ENCODE data around the gene BEST4. TPM values are rescaled to one million over a fixed set of nuclear protein-coding genes. Genes with fewer than 3 reads are reported as not detected.

BEST4 gene
- total and polyA plus RNA-seq, 2 of the 13 experiments (the other 11 are each of a cell fraction or from before 2014, with no cell fraction given) = 0.77 to 1.4 TPM

DNA sequence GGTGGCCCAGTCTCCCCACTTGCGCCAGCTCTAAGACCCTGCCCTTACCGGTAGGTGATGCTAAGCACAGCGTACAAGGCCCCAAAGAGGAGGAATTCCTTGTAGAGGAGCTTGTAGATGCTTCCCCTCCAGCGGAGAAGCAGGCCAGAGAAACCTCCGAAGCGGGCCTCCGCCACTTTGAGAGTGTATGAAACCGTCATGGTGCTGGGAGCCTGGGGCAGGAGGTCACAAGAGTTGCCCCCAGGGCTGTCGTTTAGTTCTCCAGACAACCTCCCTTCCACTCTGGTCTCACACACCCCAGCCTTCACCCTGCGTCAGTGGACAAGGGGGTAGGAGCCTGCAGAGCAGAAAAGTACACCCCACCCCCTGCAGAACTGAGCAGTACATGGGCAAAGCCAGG lies 464 bp downstream of the BEST4 start:
- no CpG with 5 or more reads among the region's 10 CpGs for WGBS (ENCODE audit: low lambda C conversion rate)
- in situ Hi-C loops (cut with HindIII; ENCODE audit: extremely low pct_ligation_motif_present, low pct_unique_long_range_greater_than_20kb) (no loop called here), intact Hi-C loops (cut with micrococcal nuclease; ENCODE audit: unreplicated experiment) (no loop called here)
- no peak for DNase-seq (ENCODE audit: low spot score)
- TF ChIP-seq YY1 (IDR thresholded peaks at IDR 0.05; ENCODE audit: insufficient read depth, insufficient replicate concordance, low read depth, low read length) (peak; percentile 7), NR2F6 (IDR thresholded peaks at IDR 0.05) (peak; percentile 2; the same call in 1 of the 2 replicates), NR2F6 (CRISPR knock-in tag; IDR thresholded peaks at IDR 0.05) (no peak), CHCHD3 (CRISPR knock-in tag; IDR thresholded peaks at IDR 0.05) (no peak), THYN1 (CRISPR knock-in tag; IDR thresholded peaks at IDR 0.05; ENCODE audit: borderline replicate concordance, low read depth) (no peak)
- TF ChIP-seq, protein P1, sequence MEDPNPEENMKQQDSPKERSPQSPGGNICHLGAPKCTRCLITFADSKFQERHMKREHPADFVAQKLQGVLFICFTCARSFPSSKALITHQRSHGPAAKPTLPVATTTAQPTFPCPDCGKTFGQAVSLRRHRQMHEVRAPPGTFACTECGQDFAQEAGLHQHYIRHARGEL (CRISPR knock-in tag; IDR thresholded peaks at IDR 0.05) = no peak
- Histone ChIP-seq H3K27me3 (ENCODE audit: control insufficient read depth in 1 of 2, insufficient read depth in 2 of 2, low read length in 2 of 2) (peaks cover 3 to 17% of the 10 kb centered on the region in 2 experiments; a peak in 2 of 5 replicates), H3K36me3 (replicated peaks in 1 of 2; ENCODE audit: control insufficient read depth in 1 of 2, insufficient read depth in 2 of 2, low read length in 2 of 2) (no peaks in the 10 kb centered on the region), H3K27ac (ENCODE audit: extremely low read length, insufficient read depth, low read length) (no peak overlapping the region), H2AFZ (ENCODE audit: low read length) (no peak overlapping the region), H3K79me2 (ENCODE audit: insufficient read depth, low read length) (no peaks in the 10 kb centered on the region), H3K4me1 (ENCODE audit: insufficient read depth, low read length) (peaks cover 67% of the 10 kb centered on the region), H3K9me3 (ENCODE audit: low read length) (no peaks in the 10 kb centered on the region), H4K20me1 (ENCODE audit: insufficient read depth, low read length) (no peaks in the 10 kb centered on the region), H3K4me2 (ENCODE audit: low read depth, low read length) (peak overlapping the region; percentile 76; the same call in 1 of the 2 replicates), H3K9ac (ENCODE audit: insufficient read depth, low read depth, low read length) (no peak overlapping the region), H3K4me3 (replicated peaks in 1 of 3; ENCODE audit: insufficient read depth in 1 of 3, low read depth in 2 of 3, low read length in 3 of 3) (peak overlapping the region in 1 of 3 experiments; percentile 79; a peak in 1 of 6 replicates)
- no peak for FAIRE-seq
- ChIA-PET POLR2A (interaction anchor here (0.9 to 5.7 kb wide), 9 partner anchors 9 to 553 kb away, joined by 3 to 32 read pairs (median 5); partner anchors contain the start of genes BTBD19, DYNLT4, MUTYH and PLK3), CTCF (ENCODE audit: low intra/inter-chr PET ratio, low total read pairs) (no interaction called here)
- BruUV-seq (replicated peaks) = no TSS peak
- ATAC-seq = no peak

DNA sequence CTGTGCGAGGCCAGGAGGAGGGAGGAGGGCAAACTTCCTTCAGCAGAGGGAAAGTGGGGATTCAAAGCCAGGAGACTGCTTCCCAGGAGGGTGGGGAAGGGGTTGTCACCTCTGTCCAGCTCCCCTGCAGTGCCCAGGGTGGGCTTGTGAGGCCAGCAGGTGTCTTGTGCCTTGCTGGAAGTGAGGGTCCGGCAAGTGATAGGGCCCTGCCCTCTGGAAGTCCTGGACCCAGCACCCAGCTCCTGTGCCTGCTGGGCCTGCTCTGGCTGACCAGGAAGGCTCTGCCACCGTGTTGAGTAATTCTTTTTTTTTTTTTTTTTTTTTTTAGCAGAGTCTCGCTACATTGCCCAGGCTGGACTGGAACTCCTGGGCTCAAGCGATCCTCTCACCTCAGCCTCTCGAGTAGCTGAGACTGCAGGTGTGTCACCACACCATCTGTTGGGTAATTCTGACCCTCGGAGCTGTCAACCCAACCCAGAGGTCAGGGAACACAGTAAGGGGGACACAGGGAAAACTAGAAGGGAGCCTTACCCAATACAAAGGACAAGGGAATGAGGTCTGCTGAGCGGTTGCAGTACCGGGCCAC lies 1.0 kb downstream of the BEST4 start:
- 13% methylated on average over 9 of the region's 9 CpGs for WGBS (ENCODE audit: low lambda C conversion rate)
- peaks cover 67% of the 10 kb centered on the region for H3K4me1 ChIP-seq (ENCODE audit: insufficient read depth, low read length)
- H3K36me3 ChIP-seq (replicated peaks in 1 of 2; ENCODE audit: control insufficient read depth in 1 of 2, insufficient read depth in 2 of 2, low read length in 2 of 2) = no peaks in the 10 kb centered on the region
- ATAC-seq (no peak), DNase-seq (ENCODE audit: low spot score) (no peak), FAIRE-seq (no peak)
- peaks cover 3 to 17% of the 10 kb centered on the region in 2 experiments; a peak in 2 of 5 replicates for H3K27me3 ChIP-seq (ENCODE audit: control insufficient read depth in 1 of 2, insufficient read depth in 2 of 2, low read length in 2 of 2)
- peak overlapping the region; percentile 16 for H2AFZ ChIP-seq (ENCODE audit: low read length)
- in situ Hi-C loops (cut with HindIII; ENCODE audit: extremely low pct_ligation_motif_present, low pct_unique_long_range_greater_than_20kb) = no loop called here
- no peaks in the 10 kb centered on the region for H3K9me3 ChIP-seq (ENCODE audit: low read length)
- peak overlapping the region in 1 of 3 experiments; percentile 79; a peak in 1 of 6 replicates for H3K4me3 ChIP-seq (replicated peaks in 1 of 3; ENCODE audit: insufficient read depth in 1 of 3, low read depth in 2 of 3, low read length in 3 of 3)
- POLR2A ChIA-PET = interaction anchor here (0.7 to 5.7 kb wide), 9 partner anchors 10 to 553 kb away, joined by 3 to 32 read pairs (median 4); partner anchors contain the start of genes BTBD19, DYNLT4, HECTD3 and MUTYH
- H3K9ac ChIP-seq (ENCODE audit: insufficient read depth, low read depth, low read length) = 0 out of 2 replicates have a peak overlapping the region, but pooled peaks have one; percentile 7
- no TSS peak for BruUV-seq (replicated peaks)
- intact Hi-C loops (cut with micrococcal nuclease; ENCODE audit: unreplicated experiment) = no loop called here
- H3K4me2 ChIP-seq (ENCODE audit: low read depth, low read length) = peak overlapping the region; percentile 76
- CTCF ChIA-PET (ENCODE audit: low intra/inter-chr PET ratio, low total read pairs) = no interaction called here
- no peaks in the 10 kb centered on the region for H4K20me1 ChIP-seq (ENCODE audit: insufficient read depth, low read length)
- H3K27ac ChIP-seq (ENCODE audit: extremely low read length, insufficient read depth, low read length) = no peak overlapping the region
- H3K79me2 ChIP-seq (ENCODE audit: insufficient read depth, low read length) = no peaks in the 10 kb centered on the region
- TF ChIP-seq ZMYM3 (CRISPR knock-in tag; IDR thresholded peaks at IDR 0.05) (peak; percentile 25; the same call in 1 of the 2 replicates), NR2F6 (IDR thresholded peaks at IDR 0.05) (peak; percentile 30; the same call in 1 of the 2 replicates), NR2F6 (CRISPR knock-in tag; IDR thresholded peaks at IDR 0.05) (no peak), PHF21A (CRISPR knock-in tag; IDR thresholded peaks at IDR 0.05) (no peak), ZNF850 (CRISPR knock-in tag; conservative IDR thresholded peaks at IDR 0.05) (no peak), CEBPG (CRISPR knock-in tag; IDR thresholded peaks at IDR 0.05) (0 out of 2 replicates have a peak, but pooled peaks have one; percentile 27), FOXK2 (IDR thresholded peaks at IDR 0.05) (no peak), ZNF121 (CRISPR knock-in tag; IDR thresholded peaks at IDR 0.05) (peak; percentile 96), CEBPB (IDR thresholded peaks at IDR 0.05; ENCODE audit: borderline replicate concordance, low read depth, low read length) (peak; percentile 45; the same call in 1 of the 2 replicates), FOXC1 (CRISPR knock-in tag; IDR thresholded peaks at IDR 0.05; ENCODE audit: borderline replicate concordance) (0 out of 2 replicates have a peak, but pooled peaks have one; percentile 43)
- TF ChIP-seq, protein P2, sequence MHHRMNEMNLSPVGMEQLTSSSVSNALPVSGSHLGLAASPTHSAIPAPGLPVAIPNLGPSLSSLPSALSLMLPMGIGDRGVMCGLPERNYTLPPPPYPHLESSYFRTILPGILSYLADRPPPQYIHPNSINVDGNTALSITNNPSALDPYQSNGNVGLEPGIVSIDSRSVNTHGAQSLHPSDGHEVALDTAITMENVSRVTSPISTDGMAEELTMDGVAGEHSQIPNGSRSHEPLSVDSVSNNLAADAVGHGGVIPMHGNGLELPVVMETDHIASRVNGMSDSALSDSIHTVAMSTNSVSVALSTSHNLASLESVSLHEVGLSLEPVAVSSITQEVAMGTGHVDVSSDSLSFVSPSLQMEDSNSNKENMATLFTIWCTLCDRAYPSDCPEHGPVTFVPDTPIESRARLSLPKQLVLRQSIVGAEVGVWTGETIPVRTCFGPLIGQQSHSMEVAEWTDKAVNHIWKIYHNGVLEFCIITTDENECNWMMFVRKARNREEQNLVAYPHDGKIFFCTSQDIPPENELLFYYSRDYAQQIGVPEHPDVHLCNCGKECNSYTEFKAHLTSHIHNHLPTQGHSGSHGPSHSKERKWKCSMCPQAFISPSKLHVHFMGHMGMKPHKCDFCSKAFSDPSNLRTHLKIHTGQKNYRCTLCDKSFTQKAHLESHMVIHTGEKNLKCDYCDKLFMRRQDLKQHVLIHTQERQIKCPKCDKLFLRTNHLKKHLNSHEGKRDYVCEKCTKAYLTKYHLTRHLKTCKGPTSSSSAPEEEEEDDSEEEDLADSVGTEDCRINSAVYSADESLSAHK (CRISPR knock-in tag; IDR thresholded peaks at IDR 0.05; ENCODE audit: borderline replicate concordance) = no peak

Measured in HepG2 (cell line).